ENCODE measurements around the gene GJC2.

- TF ChIP-seq CTCF (IDR thresholded peaks at IDR 0.05; ENCODE audit: low read depth, low read length): no peak
- no peak for TF ChIP-seq POLR2A (IDR thresholded peaks at IDR 0.05; ENCODE audit: extremely low read depth, insufficient read length)
- TF ChIP-seq MYC (IDR thresholded peaks at IDR 0.05; ENCODE audit: low read depth, low read length): no peak
These were observed 6.1 kb downstream of the GJC2 start for GRCh38 chr1:228155596-228156514.

Data from NB4 (cell line).